CD4-positive, alpha-beta T cell (primary cell): ENCODE measurements around the gene CADPS. TPM values are rescaled to one million over a fixed set of nuclear protein-coding genes. Genes with fewer than 3 reads are reported as not detected.

Source experiments
- ATAC-seq: fragments of 200-7000 bp; cut with Tn5 transposase; one replicate; pipeline ENCODE4 v1.10.0; 2022; ENCODE audit warnings: mild to moderate bottlenecking; ENCODE audit not compliant: poor library complexity
- CTCF ChIA-PET: fragments of 350-600 bp; sonication (Branson Sonifier 250); formaldehyde crosslinking; loops from one replicate; lab custom pipeline; 2021; ENCODE audit warnings: antibody characterized with exemption, inconsistent platforms; lab: Charles Lee
- POLR2A ChIA-PET: fragments of 350-600 bp; sonication (Branson Sonifier 250); formaldehyde crosslinking; loops from one replicate; lab custom pipeline; 2021; ENCODE audit warnings: antibody characterized with exemption, inconsistent platforms; lab: Charles Lee
- DNase-seq, 14 experiments: peaks; one replicate each; pipeline ENCODE4 v3.0.0-alpha.2; 2013 to 2020; ENCODE audit warnings: mixed read lengths in 2 of 14
- H3K27ac ChIP-seq, 2 donors: one replicate each; pipeline versions ENCODE4 v1.5.1 to v1.7.0; 2013; ENCODE audit warnings: low read length in 2 of 2, low read depth in 1 of 2, mild to moderate bottlenecking in 1 of 2
- H3K27me3 ChIP-seq, 2 experiments: 1 replicate in 1 of 2; 2 replicates in 1 of 2; pipeline versions ENCODE4 v1.6.1 to v1.7.0; 2013; ENCODE audit warnings: low read length in 2 of 2, control low read depth in 1 of 2, mild to moderate bottlenecking in 1 of 2, moderate library complexity in 1 of 2; ENCODE audit not compliant: insufficient read depth in 2 of 2, control insufficient read depth in 1 of 2
- H3K36me3 ChIP-seq: one replicate; pipeline ENCODE4 v1.6.1; 2013; ENCODE audit warnings: low read length, control low read depth; ENCODE audit not compliant: insufficient read depth
- H3K4me1 ChIP-seq: one replicate; pipeline ENCODE4 v1.6.1; 2013; ENCODE audit warnings: low read length, control low read depth; ENCODE audit not compliant: insufficient read depth
- H3K4me3 ChIP-seq: one replicate; pipeline ENCODE4 v1.5.1; 2013; ENCODE audit warnings: mild to moderate bottlenecking, low read length, moderate library complexity
- H3K9me3 ChIP-seq, 2 experiments: 1 replicate in 1 of 2; 2 replicates in 1 of 2; pipeline versions ENCODE4 v1.6.1 to v1.7.0; 2013; ENCODE audit warnings: low read length in 2 of 2, mild to moderate bottlenecking in 2 of 2, control low read depth in 1 of 2, moderate library complexity in 1 of 2; ENCODE audit not compliant: control insufficient read depth in 1 of 2, insufficient read depth in 1 of 2
- H3K27ac Mint-ChIP-seq: one replicate; pipeline ENCODE4 v1.8.0; 2020; ENCODE audit warnings: mixed read lengths
- H3K27me3 Mint-ChIP-seq: one replicate; pipeline ENCODE4 v1.8.0; 2021; ENCODE audit warnings: mixed read lengths
- H3K36me3 Mint-ChIP-seq: one replicate; pipeline ENCODE4 v1.8.0; 2021; ENCODE audit warnings: low read depth, mixed read lengths
- H3K4me1 Mint-ChIP-seq: one replicate; pipeline ENCODE4 v1.8.0; 2021; ENCODE audit warnings: low read depth, mixed read lengths
- H3K4me3 Mint-ChIP-seq: one replicate; pipeline ENCODE4 v1.8.0; 2020; ENCODE audit warnings: mild to moderate bottlenecking, mixed read lengths
- H3K9me3 Mint-ChIP-seq: one replicate; pipeline ENCODE4 v1.8.0; 2020; ENCODE audit warnings: mixed read lengths
- intact Hi-C, 2 experiments: fragments of 100-400 bp; cut with DNase I in 1 of 2; cut with micrococcal nuclease in 1 of 2; formaldehyde crosslinking; loops; one replicate each; pipeline versions ENCODE4 v1.15.1 to v1.9.0; 2023 to 2025; cut with DNase I, micrococcal nuclease
- total RNA-seq, 174 experiments: library from RNA in 2 of 174; stranded (reverse) in 2 of 174; gene quantifications; one replicate each; pipeline ENCODE4 v1.2.3 and lab custom pipeline; 2021 to 2026
- TF ChIP-seq, protein P1 (sequence below): fragments of 200-600 bp; IDR thresholded peaks from one replicate; pipeline ENCODE4 v1.8.0; 2022; ENCODE audit warnings: antibody characterized with exemption, mild to moderate bottlenecking

Gene CADPS
- total RNA-seq, 2 experiments from 2014 or later, result not detected

GRCh38 chr3:62562596-62562995, 312.6 kb downstream of the CADPS start:
- peaks cover 0 to 4% of the 10 kb centered on the region in 2 experiments for H3K9me3 ChIP-seq
- no peak for ATAC-seq
- Mint-ChIP-seq H3K4me3 (no peak overlapping the region), H3K9me3 (no peaks in the 10 kb centered on the region), H3K27me3 (no peaks in the 10 kb centered on the region), H3K27ac (no peak overlapping the region), H3K36me3 (no peaks in the 10 kb centered on the region), H3K4me1 (no peaks in the 10 kb centered on the region)
- H3K36me3 ChIP-seq, result no peaks in the 10 kb centered on the region
- TF ChIP-seq, protein P1, sequence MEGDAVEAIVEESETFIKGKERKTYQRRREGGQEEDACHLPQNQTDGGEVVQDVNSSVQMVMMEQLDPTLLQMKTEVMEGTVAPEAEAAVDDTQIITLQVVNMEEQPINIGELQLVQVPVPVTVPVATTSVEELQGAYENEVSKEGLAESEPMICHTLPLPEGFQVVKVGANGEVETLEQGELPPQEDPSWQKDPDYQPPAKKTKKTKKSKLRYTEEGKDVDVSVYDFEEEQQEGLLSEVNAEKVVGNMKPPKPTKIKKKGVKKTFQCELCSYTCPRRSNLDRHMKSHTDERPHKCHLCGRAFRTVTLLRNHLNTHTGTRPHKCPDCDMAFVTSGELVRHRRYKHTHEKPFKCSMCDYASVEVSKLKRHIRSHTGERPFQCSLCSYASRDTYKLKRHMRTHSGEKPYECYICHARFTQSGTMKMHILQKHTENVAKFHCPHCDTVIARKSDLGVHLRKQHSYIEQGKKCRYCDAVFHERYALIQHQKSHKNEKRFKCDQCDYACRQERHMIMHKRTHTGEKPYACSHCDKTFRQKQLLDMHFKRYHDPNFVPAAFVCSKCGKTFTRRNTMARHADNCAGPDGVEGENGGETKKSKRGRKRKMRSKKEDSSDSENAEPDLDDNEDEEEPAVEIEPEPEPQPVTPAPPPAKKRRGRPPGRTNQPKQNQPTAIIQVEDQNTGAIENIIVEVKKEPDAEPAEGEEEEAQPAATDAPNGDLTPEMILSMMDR, result no peak
- ChIA-PET POLR2A (no interaction called here), CTCF (no interaction called here)
- intact Hi-C loops, result no loop called here
- H3K27ac ChIP-seq, result no peak overlapping the region
- no peak for DNase-seq
- no peaks in the 10 kb centered on the region for H3K27me3 ChIP-seq
- no peak overlapping the region for H3K4me3 ChIP-seq
- no peaks in the 10 kb centered on the region for H3K4me1 ChIP-seq

- Mint-ChIP-seq H3K9me3 (no peaks in the 10 kb centered on the region), H3K36me3 (no peaks in the 10 kb centered on the region), H3K27ac (no peak overlapping the region), H3K27me3 (no peaks in the 10 kb centered on the region), H3K4me1 (no peaks in the 10 kb centered on the region), H3K4me3 (no peak overlapping the region)
- Histone ChIP-seq H3K4me1 (no peaks in the 10 kb centered on the region), H3K27me3 (no peaks in the 10 kb centered on the region), H3K4me3 (no peak overlapping the region), H3K9me3 (peaks cover 0 to 4% of the 10 kb centered on the region in 2 experiments), H3K27ac (no peak overlapping the region), H3K36me3 (no peaks in the 10 kb centered on the region)
- intact Hi-C loops, result no loop called here
- ChIA-PET POLR2A (no interaction called here), CTCF (no interaction called here)
- ATAC-seq (no peak), DNase-seq (no peak)
- TF ChIP-seq, protein P1, result no peak
Measured at GRCh38 chr3:62562017-62562416, 313.2 kb downstream of the CADPS start.

GRCh38 chr3:62559831-62560445, 315.3 kb downstream of the CADPS start:
- Mint-ChIP-seq H3K4me3 (no peak overlapping the region), H3K36me3 (no peaks in the 10 kb centered on the region), H3K4me1 (no peaks in the 10 kb centered on the region), H3K27me3 (no peaks in the 10 kb centered on the region), H3K27ac (no peak overlapping the region), H3K9me3 (no peaks in the 10 kb centered on the region)
- H3K4me3 ChIP-seq, result no peak overlapping the region
- no peaks in the 10 kb centered on the region for H3K27me3 ChIP-seq
- ChIA-PET CTCF (no interaction called here), POLR2A (no interaction called here)
- no peak for ATAC-seq
- H3K27ac ChIP-seq, result no peak overlapping the region
- TF ChIP-seq, protein P1, result no peak
- H3K9me3 ChIP-seq, result peaks cover 0 to 4% of the 10 kb centered on the region in 2 experiments
- intact Hi-C loops, result no loop called here
- no peaks in the 10 kb centered on the region for H3K4me1 ChIP-seq
- no peak for DNase-seq
- no peaks in the 10 kb centered on the region for H3K36me3 ChIP-seq
